GM23338 (cell line): ENCODE measurements around the gene MRTFA.

Experiments
- EZH2 ChIP-seq: fragments of 200-600 bp; sonication (generic); IDR thresholded peaks from one replicate; pipeline ENCODE4 v1.8.0; 2017; ENCODE audit warnings: antibody characterized with exemption, mild to moderate bottlenecking, low read depth; ENCODE audit not compliant: unreplicated experiment
- EZH2phosphoT487 ChIP-seq: fragments of 200-600 bp; sonication (generic); IDR thresholded peaks from one replicate; pipeline ENCODE4 v1.8.1; 2018; ENCODE audit warnings: antibody characterized with exemption; ENCODE audit not compliant: unreplicated experiment
- JUNB ChIP-seq: IDR thresholded peaks from one replicate; pipeline ENCODE4 v1.6.1; 2016; ENCODE audit warnings: antibody characterized with exemption; ENCODE audit not compliant: unreplicated experiment
- POLR2AphosphoS5 ChIP-seq: IDR thresholded peaks from 2 replicates; pipeline ENCODE4 v1.6.1; 2016; ENCODE audit warnings: antibody characterized with exemption, low read depth
- STAT1 ChIP-seq: IDR thresholded peaks from one replicate; pipeline ENCODE4 v1.6.1; 2016; ENCODE audit warnings: antibody characterized with exemption; ENCODE audit not compliant: unreplicated experiment
- TF ChIP-seq, protein P1 (sequence below), 2 experiments: fragments of 200-600 bp in 1 of 2; sonication (generic) in 1 of 2; conservative IDR thresholded peaks; 2 replicates each; pipeline versions ENCODE4 v1.5.1 to v1.6.1; 2016 to 2017; ENCODE audit warnings: antibody characterized with exemption in 2 of 2, low read depth in 2 of 2, mild to moderate bottlenecking in 2 of 2, moderate library complexity in 1 of 2
- TF ChIP-seq, protein P2 (sequence below): IDR thresholded peaks from one replicate; pipeline ENCODE4 v1.6.1; 2018; ENCODE audit warnings: antibody characterized with exemption; ENCODE audit not compliant: unreplicated experiment
- TF ChIP-seq, protein P3 (sequence below): IDR thresholded peaks from 2 replicates; pipeline ENCODE4 v1.6.1; 2016; ENCODE audit warnings: antibody characterized with exemption

DNA sequence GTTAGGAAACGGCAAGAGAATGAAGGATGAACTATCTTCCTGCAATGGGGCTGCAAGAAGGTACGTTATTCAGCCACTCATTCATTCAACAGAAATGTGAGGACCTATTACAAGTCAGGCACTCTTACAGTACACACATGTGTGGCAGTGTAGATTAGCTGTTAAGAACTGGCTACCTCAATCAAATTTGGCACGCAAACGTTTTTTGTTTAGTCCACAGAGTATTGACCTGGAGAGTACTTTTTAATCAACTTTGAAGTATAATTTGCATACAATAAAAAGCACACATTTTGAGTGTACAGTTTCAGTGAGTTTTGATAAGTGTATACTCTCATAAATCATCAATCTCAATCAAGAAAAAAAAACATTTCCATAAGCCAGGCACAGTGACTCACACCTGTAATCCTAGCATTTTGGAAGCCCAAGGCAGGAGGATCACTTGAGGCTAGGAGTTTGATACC lies 24.2 kb downstream of the MRTFA start:
- TF ChIP-seq, protein P1, sequence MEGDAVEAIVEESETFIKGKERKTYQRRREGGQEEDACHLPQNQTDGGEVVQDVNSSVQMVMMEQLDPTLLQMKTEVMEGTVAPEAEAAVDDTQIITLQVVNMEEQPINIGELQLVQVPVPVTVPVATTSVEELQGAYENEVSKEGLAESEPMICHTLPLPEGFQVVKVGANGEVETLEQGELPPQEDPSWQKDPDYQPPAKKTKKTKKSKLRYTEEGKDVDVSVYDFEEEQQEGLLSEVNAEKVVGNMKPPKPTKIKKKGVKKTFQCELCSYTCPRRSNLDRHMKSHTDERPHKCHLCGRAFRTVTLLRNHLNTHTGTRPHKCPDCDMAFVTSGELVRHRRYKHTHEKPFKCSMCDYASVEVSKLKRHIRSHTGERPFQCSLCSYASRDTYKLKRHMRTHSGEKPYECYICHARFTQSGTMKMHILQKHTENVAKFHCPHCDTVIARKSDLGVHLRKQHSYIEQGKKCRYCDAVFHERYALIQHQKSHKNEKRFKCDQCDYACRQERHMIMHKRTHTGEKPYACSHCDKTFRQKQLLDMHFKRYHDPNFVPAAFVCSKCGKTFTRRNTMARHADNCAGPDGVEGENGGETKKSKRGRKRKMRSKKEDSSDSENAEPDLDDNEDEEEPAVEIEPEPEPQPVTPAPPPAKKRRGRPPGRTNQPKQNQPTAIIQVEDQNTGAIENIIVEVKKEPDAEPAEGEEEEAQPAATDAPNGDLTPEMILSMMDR (conservative IDR thresholded peaks at IDR 0.05; ENCODE audit: low read depth in 2 of 2): no peak
- TF ChIP-seq, protein P2, sequence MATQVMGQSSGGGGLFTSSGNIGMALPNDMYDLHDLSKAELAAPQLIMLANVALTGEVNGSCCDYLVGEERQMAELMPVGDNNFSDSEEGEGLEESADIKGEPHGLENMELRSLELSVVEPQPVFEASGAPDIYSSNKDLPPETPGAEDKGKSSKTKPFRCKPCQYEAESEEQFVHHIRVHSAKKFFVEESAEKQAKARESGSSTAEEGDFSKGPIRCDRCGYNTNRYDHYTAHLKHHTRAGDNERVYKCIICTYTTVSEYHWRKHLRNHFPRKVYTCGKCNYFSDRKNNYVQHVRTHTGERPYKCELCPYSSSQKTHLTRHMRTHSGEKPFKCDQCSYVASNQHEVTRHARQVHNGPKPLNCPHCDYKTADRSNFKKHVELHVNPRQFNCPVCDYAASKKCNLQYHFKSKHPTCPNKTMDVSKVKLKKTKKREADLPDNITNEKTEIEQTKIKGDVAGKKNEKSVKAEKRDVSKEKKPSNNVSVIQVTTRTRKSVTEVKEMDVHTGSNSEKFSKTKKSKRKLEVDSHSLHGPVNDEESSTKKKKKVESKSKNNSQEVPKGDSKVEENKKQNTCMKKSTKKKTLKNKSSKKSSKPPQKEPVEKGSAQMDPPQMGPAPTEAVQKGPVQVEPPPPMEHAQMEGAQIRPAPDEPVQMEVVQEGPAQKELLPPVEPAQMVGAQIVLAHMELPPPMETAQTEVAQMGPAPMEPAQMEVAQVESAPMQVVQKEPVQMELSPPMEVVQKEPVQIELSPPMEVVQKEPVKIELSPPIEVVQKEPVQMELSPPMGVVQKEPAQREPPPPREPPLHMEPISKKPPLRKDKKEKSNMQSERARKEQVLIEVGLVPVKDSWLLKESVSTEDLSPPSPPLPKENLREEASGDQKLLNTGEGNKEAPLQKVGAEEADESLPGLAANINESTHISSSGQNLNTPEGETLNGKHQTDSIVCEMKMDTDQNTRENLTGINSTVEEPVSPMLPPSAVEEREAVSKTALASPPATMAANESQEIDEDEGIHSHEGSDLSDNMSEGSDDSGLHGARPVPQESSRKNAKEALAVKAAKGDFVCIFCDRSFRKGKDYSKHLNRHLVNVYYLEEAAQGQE: no peak
- TF ChIP-seq POLR2AphosphoS5: no peak
- no peak for TF ChIP-seq EZH2
- no peak for TF ChIP-seq EZH2phosphoT487
- TF ChIP-seq STAT1: no peak
- TF ChIP-seq, protein P3, sequence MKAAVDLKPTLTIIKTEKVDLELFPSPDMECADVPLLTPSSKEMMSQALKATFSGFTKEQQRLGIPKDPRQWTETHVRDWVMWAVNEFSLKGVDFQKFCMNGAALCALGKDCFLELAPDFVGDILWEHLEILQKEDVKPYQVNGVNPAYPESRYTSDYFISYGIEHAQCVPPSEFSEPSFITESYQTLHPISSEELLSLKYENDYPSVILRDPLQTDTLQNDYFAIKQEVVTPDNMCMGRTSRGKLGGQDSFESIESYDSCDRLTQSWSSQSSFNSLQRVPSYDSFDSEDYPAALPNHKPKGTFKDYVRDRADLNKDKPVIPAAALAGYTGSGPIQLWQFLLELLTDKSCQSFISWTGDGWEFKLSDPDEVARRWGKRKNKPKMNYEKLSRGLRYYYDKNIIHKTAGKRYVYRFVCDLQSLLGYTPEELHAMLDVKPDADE: no peak
- TF ChIP-seq JUNB: no peak
